HepG2 (cell line): ENCODE results near the gene WFDC12. TPM values are rescaled to one million over a fixed set of nuclear protein-coding genes. Genes with fewer than 3 reads are reported as not detected.

Source experiments
- ATAC-seq: fragments of 200-7000 bp; cut with Tn5 transposase; 3 replicates; pipeline ENCODE4 v1.9.1; 2020; ENCODE audit warnings: mild to moderate bottlenecking, moderate library complexity
- BruUV-seq: library from RNA; stranded (reverse); fragments of 400-500 nt; replicated peaks from 2 replicates; lab custom pipeline; 2021; lab: Mats Ljungman, UMichigan
- CTCF ChIA-PET: fragments of 300-600 bp; formaldehyde crosslinking; extraction: SDS; loops from one replicate; lab custom pipeline; 2021; ENCODE audit warnings: low total read pairs, inconsistent platforms, low intra/inter-chr PET ratio; lab: Yijun Ruan, JAX
- POLR2A ChIA-PET: fragments of 350-600 bp; sonication (Branson Sonifier 250); formaldehyde crosslinking; loops from one replicate; lab custom pipeline; 2020; ENCODE audit warnings: antibody characterized with exemption, inconsistent platforms; lab: Yijun Ruan, JAX
- DNase-seq: peaks from one replicate; pipeline ENCODE4 v3.0.0-alpha.2; 2015; ENCODE audit warnings: low spot score
- FAIRE-seq: peaks from 3 replicates; lab custom pipeline; 2011; peaks lifted over from hg19 to GRCh38; lab: Jason Lieb, UNC
- H2AFZ ChIP-seq: one replicate; pipeline ENCODE4 v1.6.1; 2011; ENCODE audit warnings: low read length, inconsistent platforms
- H3K27ac ChIP-seq: fragments of 300-600 bp; 3 replicates; pipeline ENCODE4 v1.8.0; 2011; ENCODE audit warnings: mixed run types, mild to moderate bottlenecking, mixed read lengths, low read length, inconsistent platforms; ENCODE audit not compliant: insufficient read depth; ENCODE audit errors: extremely low read length
- H3K27me3 ChIP-seq, 2 experiments: fragments of 200-600 bp in 1 of 2; 2 replicates in 1 of 2; 3 replicates in 1 of 2; pipeline versions ENCODE4 v1.6.0 to v1.8.0; 2011; ENCODE audit warnings: low read length in 2 of 2, mild to moderate bottlenecking in 2 of 2, moderate library complexity in 2 of 2, inconsistent platforms in 1 of 2; ENCODE audit not compliant: insufficient read depth in 2 of 2, control insufficient read depth in 1 of 2
- H3K36me3 ChIP-seq, 2 experiments: fragments of 200-600 bp in 1 of 2; replicated peaks in 1 of 2; 2 replicates in 1 of 2; 3 replicates in 1 of 2; pipeline versions ENCODE4 v1.5.1 to v1.8.0; 2011; ENCODE audit warnings: low read length in 2 of 2, inconsistent platforms in 1 of 2; ENCODE audit not compliant: insufficient read depth in 2 of 2, control insufficient read depth in 1 of 2
- H3K4me1 ChIP-seq: 2 replicates; pipeline ENCODE4 v1.5.1; 2012; ENCODE audit warnings: low read length, inconsistent platforms; ENCODE audit not compliant: insufficient read depth
- H3K4me2 ChIP-seq: 2 replicates; pipeline ENCODE4 v1.6.0; 2011; ENCODE audit warnings: low read depth, low read length, inconsistent platforms
- H3K4me3 ChIP-seq, 3 experiments: fragments of 200-600 bp in 1 of 3; sonication (generic), shearing (Covaris generic) in 1 of 3; replicated peaks in 1 of 3; 2 replicates each; pipeline ENCODE4 v1.5.1; 2011 to 2016; ENCODE audit warnings: low read length in 3 of 3, inconsistent platforms in 2 of 3, low read depth in 2 of 3, mild to moderate bottlenecking in 2 of 3, control low read depth in 1 of 3, mixed read lengths in 1 of 3; ENCODE audit not compliant: insufficient read depth in 1 of 3
- H3K79me2 ChIP-seq: one replicate; pipeline ENCODE4 v1.6.1; 2011; ENCODE audit warnings: low read length, inconsistent platforms; ENCODE audit not compliant: insufficient read depth
- H3K9ac ChIP-seq: 2 replicates; pipeline ENCODE4 v1.6.0; 2011; ENCODE audit warnings: mild to moderate bottlenecking, low read depth, low read length, inconsistent platforms; ENCODE audit not compliant: insufficient read depth
- H3K9me3 ChIP-seq: 2 replicates; pipeline ENCODE4 v1.5.1; 2012; ENCODE audit warnings: mild to moderate bottlenecking, low read length
- H4K20me1 ChIP-seq: 2 replicates; pipeline ENCODE4 v1.6.0; 2011; ENCODE audit warnings: inconsistent platforms, mild to moderate bottlenecking, low read length, moderate library complexity; ENCODE audit not compliant: insufficient read depth
- AHR ChIP-seq: IDR thresholded peaks from 2 replicates; pipeline ENCODE4 v1.6.1; 2018; ENCODE audit warnings: missing genetic modification reagents, missing compliant biosample characterization
- AKAP8 ChIP-seq: sonication (generic); formaldehyde crosslinking; IDR thresholded peaks from 2 replicates; pipeline ENCODE4 v1.5.1; 2020; ENCODE audit warnings: mild to moderate bottlenecking, missing genetic modification reagents
- CENPT ChIP-seq: sonication (generic); formaldehyde crosslinking; IDR thresholded peaks from 2 replicates; pipeline ENCODE4 v1.8.0; 2022; ENCODE audit warnings: low read depth, mild to moderate bottlenecking, moderate library complexity, missing genetic modification reagents
- CHD2 ChIP-seq: IDR thresholded peaks from 2 replicates; pipeline ENCODE4 v1.6.1; 2011; ENCODE audit warnings: low read depth, low read length, improper control_type of control experiment
- DNMT1 ChIP-seq: sonication (generic); formaldehyde crosslinking; IDR thresholded peaks from 2 replicates; pipeline ENCODE4 v1.5.1; 2020; ENCODE audit warnings: mild to moderate bottlenecking, missing genetic modification reagents
- HDAC1 ChIP-seq: sonication (generic); formaldehyde crosslinking; IDR thresholded peaks from 2 replicates; pipeline ENCODE4 v1.5.1; 2020; ENCODE audit warnings: mild to moderate bottlenecking, missing genetic modification reagents
- IRF2 ChIP-seq: IDR thresholded peaks from 2 replicates; pipeline ENCODE4 v1.6.1; 2018; ENCODE audit warnings: missing genetic modification reagents, missing compliant biosample characterization
- KDM2A ChIP-seq: sonication (generic); formaldehyde crosslinking; IDR thresholded peaks from 2 replicates; pipeline ENCODE4 v1.4.0; 2020; ENCODE audit warnings: low read depth, missing genetic modification reagents, borderline replicate concordance
- NCOR1 ChIP-seq: fragments of 200-600 bp; sonication (generic); IDR thresholded peaks from 2 replicates; pipeline ENCODE4 v1.7.0; 2017; ENCODE audit warnings: antibody characterized with exemption, low read length, borderline replicate concordance
- NFKB2 ChIP-seq: sonication (generic); formaldehyde crosslinking; IDR thresholded peaks from 2 replicates; pipeline ENCODE4 v1.4.0; 2020; ENCODE audit warnings: missing genetic modification reagents, borderline replicate concordance
- PHF21A ChIP-seq: sonication (generic); formaldehyde crosslinking; IDR thresholded peaks from 2 replicates; pipeline ENCODE4 v1.5.0; 2020; ENCODE audit warnings: mild to moderate bottlenecking, missing genetic modification reagents
- RARA ChIP-seq: IDR thresholded peaks from 2 replicates; pipeline ENCODE4 v1.6.1; 2016; ENCODE audit warnings: missing genetic modification reagents, missing compliant biosample characterization
- SP4 ChIP-seq: sonication (generic); formaldehyde crosslinking; IDR thresholded peaks from 2 replicates; pipeline ENCODE4 v1.8.1; 2023; ENCODE audit warnings: mild to moderate bottlenecking, missing genetic modification reagents
- WIZ ChIP-seq: sonication (generic); formaldehyde crosslinking; IDR thresholded peaks from 2 replicates; pipeline ENCODE4 v1.5.1; 2020; ENCODE audit warnings: mild to moderate bottlenecking, missing genetic modification reagents
- ZBTB7B ChIP-seq: sonication (generic); formaldehyde crosslinking; IDR thresholded peaks from 2 replicates; pipeline ENCODE4 v1.4.0; 2020; ENCODE audit warnings: missing genetic modification reagents
- ZFX ChIP-seq: sonication (generic); formaldehyde crosslinking; IDR thresholded peaks from 2 replicates; pipeline ENCODE4 v1.4.0; 2020; ENCODE audit warnings: mild to moderate bottlenecking, low read depth, missing genetic modification reagents, moderate library complexity
- ZNF335 ChIP-seq: sonication (generic); formaldehyde crosslinking; IDR thresholded peaks from 2 replicates; pipeline ENCODE4 v1.4.0; 2020; ENCODE audit warnings: missing genetic modification reagents
- WGBS: methylation state at CpG from one replicate; pipeline ENCODE4 v1.1.6; 2017; ENCODE audit warnings: low lambda C conversion rate; 5-methylcytosine and 5-hydroxymethylcytosine counted together
- in situ Hi-C: cut with HindIII; loops from 2 replicates; pipeline ENCODE4 v1.10.0; 2017; ENCODE audit warnings: low pct_unique_long_range_greater_than_20kb; ENCODE audit not compliant: extremely low pct_ligation_motif_present
- intact Hi-C: fragments of 100-400 bp; cut with micrococcal nuclease; formaldehyde crosslinking; loops from one replicate; pipeline ENCODE4 v1.10.0; 2022; ENCODE audit not compliant: unreplicated experiment
- polyA plus RNA-seq, 8 experiments: library from polyadenylated mRNA; depleted of rRNA in 3 of 8; stranded (reverse) in 7 of 8; unstranded in 1 of 8; fragments of >200 nt; fragmentation: Illumina TruSeq in 4 of 8; extraction: Trizol in 4 of 8; gene quantifications; 2 replicates each; pipeline versions ENCODE4 v1.2.1 to v1.2.3, GENCODE V29; 2011 to 2016; ENCODE audit warnings: low read depth in 4 of 8, missing spikeins in 1 of 8, mixed read lengths in 1 of 8; ENCODE audit not compliant: insufficient read depth in 1 of 8
- total RNA-seq, 5 experiments: library from RNA; depleted of rRNA; stranded (reverse); fragments of >200 nt; fragmentation: Illumina TruSeq; extraction: Trizol; gene quantifications; 2 replicates each; pipeline ENCODE4 v1.2.3, GENCODE V29; 2016; ENCODE audit warnings: low read depth in 1 of 5
- TF ChIP-seq, protein P1 (sequence below): IDR thresholded peaks from 2 replicates; pipeline ENCODE4 v1.4.0; 2020; ENCODE audit warnings: mild to moderate bottlenecking, missing genetic modification reagents
- TF ChIP-seq, protein P2 (sequence below): sonication (generic); formaldehyde crosslinking; IDR thresholded peaks from 2 replicates; pipeline ENCODE4 v1.9.0; 2022; ENCODE audit warnings: missing genetic modification reagents, mild to moderate bottlenecking, borderline replicate concordance
- TF ChIP-seq, protein P3 (sequence below): IDR thresholded peaks from 2 replicates; pipeline ENCODE4 v1.6.1; 2016; ENCODE audit warnings: mild to moderate bottlenecking, missing biosample characterization, missing genetic modification reagents

The WFDC12 gene
- total and polyA plus RNA-seq, 2 of the 13 experiments (the other 11 are each of a cell fraction or from before 2014, with no cell fraction given): not detected

DNA sequence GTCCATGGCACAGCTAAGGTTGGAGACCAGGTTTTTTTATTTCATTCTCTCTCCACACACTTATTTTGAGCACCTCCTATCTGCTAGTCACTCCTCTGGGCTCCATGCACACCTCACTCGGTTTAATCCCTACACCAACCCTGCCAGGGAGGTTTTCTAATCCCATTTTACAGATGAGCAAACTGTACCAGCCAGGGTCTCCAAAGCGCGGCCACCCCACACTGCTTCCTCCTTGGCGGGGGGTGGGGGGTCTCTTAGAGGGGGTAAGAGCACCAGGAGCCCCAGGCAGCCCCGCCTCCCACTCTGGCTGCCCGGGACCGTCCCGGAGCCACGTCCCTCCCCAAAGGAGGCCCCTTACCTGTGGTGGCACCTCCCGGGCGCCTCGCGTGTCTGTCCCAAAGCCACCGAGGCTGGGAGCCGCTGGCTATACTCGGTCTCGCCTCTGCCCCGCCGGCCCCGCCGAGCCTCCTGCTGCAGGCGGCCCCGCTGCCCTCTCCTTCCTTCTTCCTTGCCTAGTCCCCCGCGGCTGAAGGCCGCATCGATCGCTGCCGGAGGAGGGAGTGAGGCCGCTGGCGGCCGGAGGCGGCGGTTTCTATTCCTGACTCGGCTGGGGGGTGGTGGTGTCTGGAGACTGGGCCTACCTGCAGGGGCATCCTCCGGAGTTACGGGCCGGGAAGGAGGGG lies 23.6 kb downstream of the WFDC12 start, which contains the start of gene KCNS1:
KCNS1 (minus strand) TSS at position 565 of the 683 bp plus-strand sequence. CDS start 1,891 bp downstream, outside the sequence.
- peaks cover 1 to 38% of the 10 kb centered on the region in 2 experiments for H3K27me3 ChIP-seq
- POLR2A ChIA-PET: no interaction called here
- FAIRE-seq (no peak), DNase-seq (peak; percentile 25), ATAC-seq (peak; percentile 84)
- H3K36me3 ChIP-seq: no peaks in the 10 kb centered on the region
- peak within 1 kb of the TSS; percentile 28 for H3K9ac ChIP-seq
- no TSS peak for BruUV-seq
- in situ Hi-C loops (no loop called here), intact Hi-C loops (no loop called here)
- no peaks in the 10 kb centered on the region for H4K20me1 ChIP-seq
- H3K4me2 ChIP-seq: peak within 1 kb of the TSS; percentile 75
- CTCF ChIA-PET: no interaction called here
- no peaks in the 10 kb centered on the region for H3K9me3 ChIP-seq
- peaks cover 12% of the 10 kb centered on the region for H3K4me1 ChIP-seq
- 2% methylated on average over 35 of the region's 38 CpGs for WGBS
- H2AFZ ChIP-seq: no peak within 1 kb of the TSS
- H3K79me2 ChIP-seq: no peaks in the 10 kb centered on the region
- peak within 1 kb of the TSS; percentile 34 to 69 (median 55) for H3K4me3 ChIP-seq
- H3K27ac ChIP-seq: no peak within 1 kb of the TSS
- TF ChIP-seq PHF21A (CRISPR knock-in tag) (no peak), IRF2 (CRISPR knock-in tag) (0 out of 2 replicates have a peak, but pooled peaks have one; percentile 29), AKAP8 (CRISPR knock-in tag) (no peak), CHD2 (no peak), NFKB2 (CRISPR knock-in tag) (peak; percentile 48; the same call in 1 of the 2 replicates), HDAC1 (CRISPR knock-in tag) (peak; percentile 67; the same call in 1 of the 2 replicates), RARA (CRISPR knock-in tag) (0 out of 2 replicates have a peak, but pooled peaks have one; percentile 13), AHR (CRISPR knock-in tag) (0 out of 2 replicates have a peak, but pooled peaks have one; percentile 46), DNMT1 (CRISPR knock-in tag) (no peak), CENPT (CRISPR knock-in tag) (no peak), SP4 (CRISPR knock-in tag) (peak; percentile 38; the same call in 1 of the 2 replicates), WIZ (no peak), ZNF335 (CRISPR knock-in tag) (no peak), NCOR1 (no peak), ZFX (CRISPR knock-in tag) (peak; percentile 49; the same call in 1 of the 2 replicates), ZBTB7B (CRISPR knock-in tag) (0 out of 2 replicates have a peak, but pooled peaks have one; percentile 31), KDM2A (CRISPR knock-in tag) (peak; percentile 60; the same call in 1 of the 2 replicates)
- TF ChIP-seq, protein P1, sequence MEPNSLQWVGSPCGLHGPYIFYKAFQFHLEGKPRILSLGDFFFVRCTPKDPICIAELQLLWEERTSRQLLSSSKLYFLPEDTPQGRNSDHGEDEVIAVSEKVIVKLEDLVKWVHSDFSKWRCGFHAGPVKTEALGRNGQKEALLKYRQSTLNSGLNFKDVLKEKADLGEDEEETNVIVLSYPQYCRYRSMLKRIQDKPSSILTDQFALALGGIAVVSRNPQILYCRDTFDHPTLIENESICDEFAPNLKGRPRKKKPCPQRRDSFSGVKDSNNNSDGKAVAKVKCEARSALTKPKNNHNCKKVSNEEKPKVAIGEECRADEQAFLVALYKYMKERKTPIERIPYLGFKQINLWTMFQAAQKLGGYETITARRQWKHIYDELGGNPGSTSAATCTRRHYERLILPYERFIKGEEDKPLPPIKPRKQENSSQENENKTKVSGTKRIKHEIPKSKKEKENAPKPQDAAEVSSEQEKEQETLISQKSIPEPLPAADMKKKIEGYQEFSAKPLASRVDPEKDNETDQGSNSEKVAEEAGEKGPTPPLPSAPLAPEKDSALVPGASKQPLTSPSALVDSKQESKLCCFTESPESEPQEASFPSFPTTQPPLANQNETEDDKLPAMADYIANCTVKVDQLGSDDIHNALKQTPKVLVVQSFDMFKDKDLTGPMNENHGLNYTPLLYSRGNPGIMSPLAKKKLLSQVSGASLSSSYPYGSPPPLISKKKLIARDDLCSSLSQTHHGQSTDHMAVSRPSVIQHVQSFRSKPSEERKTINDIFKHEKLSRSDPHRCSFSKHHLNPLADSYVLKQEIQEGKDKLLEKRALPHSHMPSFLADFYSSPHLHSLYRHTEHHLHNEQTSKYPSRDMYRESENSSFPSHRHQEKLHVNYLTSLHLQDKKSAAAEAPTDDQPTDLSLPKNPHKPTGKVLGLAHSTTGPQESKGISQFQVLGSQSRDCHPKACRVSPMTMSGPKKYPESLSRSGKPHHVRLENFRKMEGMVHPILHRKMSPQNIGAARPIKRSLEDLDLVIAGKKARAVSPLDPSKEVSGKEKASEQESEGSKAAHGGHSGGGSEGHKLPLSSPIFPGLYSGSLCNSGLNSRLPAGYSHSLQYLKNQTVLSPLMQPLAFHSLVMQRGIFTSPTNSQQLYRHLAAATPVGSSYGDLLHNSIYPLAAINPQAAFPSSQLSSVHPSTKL (CRISPR knock-in tag): peak; percentile 52
- TF ChIP-seq, protein P2, sequence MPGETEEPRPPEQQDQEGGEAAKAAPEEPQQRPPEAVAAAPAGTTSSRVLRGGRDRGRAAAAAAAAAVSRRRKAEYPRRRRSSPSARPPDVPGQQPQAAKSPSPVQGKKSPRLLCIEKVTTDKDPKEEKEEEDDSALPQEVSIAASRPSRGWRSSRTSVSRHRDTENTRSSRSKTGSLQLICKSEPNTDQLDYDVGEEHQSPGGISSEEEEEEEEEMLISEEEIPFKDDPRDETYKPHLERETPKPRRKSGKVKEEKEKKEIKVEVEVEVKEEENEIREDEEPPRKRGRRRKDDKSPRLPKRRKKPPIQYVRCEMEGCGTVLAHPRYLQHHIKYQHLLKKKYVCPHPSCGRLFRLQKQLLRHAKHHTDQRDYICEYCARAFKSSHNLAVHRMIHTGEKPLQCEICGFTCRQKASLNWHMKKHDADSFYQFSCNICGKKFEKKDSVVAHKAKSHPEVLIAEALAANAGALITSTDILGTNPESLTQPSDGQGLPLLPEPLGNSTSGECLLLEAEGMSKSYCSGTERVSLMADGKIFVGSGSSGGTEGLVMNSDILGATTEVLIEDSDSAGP: peak; percentile 63; the same call in 1 of the 2 replicates
- TF ChIP-seq, protein P3, sequence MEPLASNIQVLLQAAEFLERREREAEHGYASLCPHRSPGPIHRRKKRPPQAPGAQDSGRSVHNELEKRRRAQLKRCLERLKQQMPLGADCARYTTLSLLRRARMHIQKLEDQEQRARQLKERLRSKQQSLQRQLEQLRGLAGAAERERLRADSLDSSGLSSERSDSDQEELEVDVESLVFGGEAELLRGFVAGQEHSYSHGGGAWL (CRISPR knock-in tag): 0 out of 2 replicates have a peak, but pooled peaks have one; percentile 71
